Breast epithelium (tissue), 4 donors: ENCODE results near the gene BNIP3. TPM values are rescaled to one million over a fixed set of nuclear protein-coding genes. Genes with fewer than 3 reads are reported as not detected.
A peak's percentile ranks its signal among the peaks of the same experiment; 100 is the strongest.

Experiments
- DNase-seq, 2 donors: peaks; one replicate each; pipeline ENCODE4 v3.0.0-alpha.2; 2019; ENCODE audit warnings: low spot score in 2 of 2
- H3K27ac ChIP-seq, 2 donors: fragments of 200-600 bp; sonication (generic) in 1 of 2; one replicate each; pipeline ENCODE4 v1.5.1; 2016 to 2019; ENCODE audit warnings: mild to moderate bottlenecking in 1 of 2
- H3K27me3 ChIP-seq, 2 donors: fragments of 200-600 bp; sonication (generic) in 1 of 2; one replicate each; pipeline versions ENCODE4 v1.5.1 to v1.6.0; 2017 to 2019; ENCODE audit warnings: control low read depth in 1 of 2, mild to moderate bottlenecking in 1 of 2
- H3K36me3 ChIP-seq: fragments of 200-600 bp; one replicate; pipeline ENCODE4 v1.5.1; 2019
- H3K4me1 ChIP-seq, 2 donors: fragments of 200-600 bp; sonication (generic); one replicate each; pipeline ENCODE4 v1.5.1; 2016 to 2019; ENCODE audit warnings: control low read depth in 1 of 2
- H3K4me3 ChIP-seq, 3 donors: fragments of 200-600 bp; sonication (generic); 1 replicate in 2 of 3; 2 replicates in 1 of 3; pipeline ENCODE4 v1.5.1; 2016 to 2019; ENCODE audit warnings: mild to moderate bottlenecking in 3 of 3, moderate library complexity in 2 of 3
- H3K9me3 ChIP-seq, 2 donors: fragments of 200-600 bp; sonication (generic) in 1 of 2; one replicate each; pipeline ENCODE4 v1.5.1; 2016 to 2019; ENCODE audit warnings: control low read depth in 1 of 2
- CTCF ChIP-seq, 3 donors: fragments of 450-650 bp; IDR thresholded peaks; one replicate each; pipeline ENCODE4 v1.5.1; 2016 to 2017; ENCODE audit warnings: antibody characterized with exemption in 3 of 3, mild to moderate bottlenecking in 3 of 3, moderate library complexity in 3 of 3
- POLR2A ChIP-seq: fragments of 450-650 bp; IDR thresholded peaks from one replicate; pipeline ENCODE4 v1.6.1; 2016; ENCODE audit warnings: antibody characterized with exemption, mild to moderate bottlenecking, moderate library complexity
- POLR2AphosphoS5 ChIP-seq, 3 donors: sonication (generic); formaldehyde crosslinking; IDR thresholded peaks; one replicate each; pipeline ENCODE4 v1.6.1; 2017; ENCODE audit warnings: antibody characterized with exemption in 3 of 3
- intact Hi-C: fragments of 100-400 bp; cut with DNase I; formaldehyde crosslinking; loops from one replicate; pipeline ENCODE4 v1.15.1; 2023; ENCODE audit warnings: low total_unique reads
- total RNA-seq, 3 donors: library from RNA; depleted of rRNA; stranded (reverse); fragments of >200 nt; gene quantifications; one replicate each; pipeline ENCODE4 v1.1.0, GENCODE V29; 2016

BNIP3 gene
- total RNA-seq, 3 donors from 2014 or later, result 81.9 to 235 (median 107) TPM

- Histone ChIP-seq H3K36me3 (no peaks in the 10 kb centered on the region), H3K4me3 (no peak overlapping the region), H3K4me1 (no peaks in the 10 kb centered on the region), H3K27me3 (peaks cover 0 to 5% of the 10 kb centered on the region in 2 donors), H3K27ac (no peak overlapping the region), H3K9me3 (no peaks in the 10 kb centered on the region)
- no peak for DNase-seq
- intact Hi-C loops, result no loop called here
- TF ChIP-seq POLR2A (no peak), CTCF (IDR thresholded peaks at IDR 0.05) (no peak), POLR2AphosphoS5 (IDR thresholded peaks at IDR 0.05) (no peak)
Observed at GRCh38 chr10:132019366-132019765, 37.6 kb upstream of the BNIP3 start.

- Histone ChIP-seq H3K4me1 (no peaks in the 10 kb centered on the region), H3K9me3 (no peaks in the 10 kb centered on the region), H3K27ac (no peak overlapping the region), H3K4me3 (no peak overlapping the region), H3K27me3 (no peaks in the 10 kb centered on the region), H3K36me3 (no peaks in the 10 kb centered on the region)
- TF ChIP-seq POLR2AphosphoS5 (IDR thresholded peaks at IDR 0.05) (no peak), CTCF (IDR thresholded peaks at IDR 0.05) (no peak), POLR2A (no peak)
- no peak for DNase-seq
- intact Hi-C loops, result no loop called here
Observed at GRCh38 chr10:132018446-132018845, 36.7 kb upstream of the BNIP3 start.

GRCh38 chr10:132016514-132016913 is 34.8 kb upstream of the BNIP3 start:
- intact Hi-C loops, result no loop called here
- no peak for TF ChIP-seq CTCF (IDR thresholded peaks at IDR 0.05)
- no peak for TF ChIP-seq POLR2AphosphoS5 (IDR thresholded peaks at IDR 0.05)
- TF ChIP-seq POLR2A, result no peak
- H3K4me3 ChIP-seq, result no peak overlapping the region
- no peaks in the 10 kb centered on the region for H3K36me3 ChIP-seq
- no peak for DNase-seq
- H3K9me3 ChIP-seq, result no peaks in the 10 kb centered on the region
- H3K4me1 ChIP-seq, result no peaks in the 10 kb centered on the region
- H3K27ac ChIP-seq, result peak overlapping the region; percentile 19 to 61
- no peaks in the 10 kb centered on the region for H3K27me3 ChIP-seq

GRCh38 chr10:132011445-132011844 is 29.7 kb upstream of the BNIP3 start:
- intact Hi-C loops, result no loop called here
- no peaks in the 10 kb centered on the region for H3K9me3 ChIP-seq
- TF ChIP-seq POLR2AphosphoS5 (IDR thresholded peaks at IDR 0.05), result no peak
- no peak for TF ChIP-seq POLR2A
- no peak for DNase-seq
- H3K4me1 ChIP-seq, result no peaks in the 10 kb centered on the region
- H3K27me3 ChIP-seq, result no peaks in the 10 kb centered on the region
- H3K4me3 ChIP-seq, result no peak overlapping the region
- peak overlapping the region in 1 of 2 donors; percentile 16 for H3K27ac ChIP-seq
- H3K36me3 ChIP-seq, result no peaks in the 10 kb centered on the region

GRCh38 chr10:132011024-132011423 is 29.3 kb upstream of the BNIP3 start:
- Histone ChIP-seq H3K36me3 (no peaks in the 10 kb centered on the region), H3K27me3 (no peaks in the 10 kb centered on the region), H3K4me3 (no peak overlapping the region), H3K4me1 (no peaks in the 10 kb centered on the region), H3K9me3 (no peaks in the 10 kb centered on the region), H3K27ac (peak overlapping the region in 1 of 2 donors; percentile 17)
- no peak for DNase-seq
- TF ChIP-seq POLR2AphosphoS5 (IDR thresholded peaks at IDR 0.05), result no peak
- no peak for TF ChIP-seq CTCF (IDR thresholded peaks at IDR 0.05)
- no peak for TF ChIP-seq POLR2A
- intact Hi-C loops, result no loop called here

GRCh38 chr10:132010483-132010882 is 28.8 kb upstream of the BNIP3 start:
- no peak for TF ChIP-seq CTCF (IDR thresholded peaks at IDR 0.05)
- no peak for TF ChIP-seq POLR2AphosphoS5 (IDR thresholded peaks at IDR 0.05)
- TF ChIP-seq POLR2A, result no peak
- DNase-seq, result no peak

More at GRCh38 chr10:132010483-132010882, 28.8 kb upstream of the BNIP3 start:
- Histone ChIP-seq H3K27me3 (no peaks in the 10 kb centered on the region), H3K4me3 (no peak overlapping the region), H3K4me1 (no peaks in the 10 kb centered on the region), H3K27ac (peak overlapping the region in 1 of 2 donors; percentile 17), H3K36me3 (no peaks in the 10 kb centered on the region), H3K9me3 (no peaks in the 10 kb centered on the region)
- intact Hi-C loops, result no loop called here
